HG03196 (cell line): Measurements from ENCODE around the gene NKX1-2.

ENCODE experiments used
- ATAC-seq: cut with Tn5 transposase; IDR thresholded peaks from one replicate; pipeline ENCODE4 v1.9.1; 2021; ENCODE audit not compliant: unreplicated experiment

NKX1-2 gene

GRCh38 chr10:124418726-124419501 lies 30.9 kb downstream of the NKX1-2 start, which contains the start of gene OAT:
Gene OAT (minus strand): TSS chr10:124418923. CDS start chr10:124412171, 6,752 bp downstream.
- peak; percentile 98 for ATAC-seq

GRCh38 chr10:124417895-124418725 lies 31.7 kb downstream of the NKX1-2 start:
- ATAC-seq, result peak; percentile 22

GRCh38 chr10:124416733-124417132 lies 33.1 kb downstream of the NKX1-2 start:
- ATAC-seq, result no peak

GRCh38 chr10:124415210-124415609 lies 34.6 kb downstream of the NKX1-2 start:
- no peak for ATAC-seq

GRCh38 chr10:124414076-124414475 lies 35.8 kb downstream of the NKX1-2 start:
- ATAC-seq, result no peak

- no peak for ATAC-seq
These were observed 40.1 kb downstream of the NKX1-2 start for GRCh38 chr10:124409696-124410095.

- no peak for ATAC-seq
These were observed 41.5 kb downstream of the NKX1-2 start for GRCh38 chr10:124408357-124408756.

- ATAC-seq, result no peak
These were observed 42.4 kb downstream of the NKX1-2 start for GRCh38 chr10:124407456-124407855.

- ATAC-seq, result peak; percentile 88
These were observed 46.3 kb downstream of the NKX1-2 start for GRCh38 chr10:124403548-124403947.

- ATAC-seq, result no peak
These were observed 47.6 kb downstream of the NKX1-2 start for GRCh38 chr10:124402273-124402672.

GRCh38 chr10:124401633-124402032 lies 48.2 kb downstream of the NKX1-2 start:
- no peak for ATAC-seq
